PC-9 (cell line): ENCODE results near the gene OR56B1. TPM values are rescaled to one million over a fixed set of nuclear protein-coding genes. Genes with fewer than 3 reads are reported as not detected.
"Not testable (repeated sequence)": the region's sequence is repeated elsewhere in the genome, so short reads cannot be mapped to it uniquely, and the experiment has no call there.

ENCODE experiments used
- BruUV-seq: library from RNA; stranded (reverse); fragments of 400-500 nt; replicated peaks from 2 replicates; lab custom pipeline; 2021; lab: Mats Ljungman, UMichigan
- CTCF ChIA-PET: fragments of 300-600 bp; sonication (Branson Sonifier 250); formaldehyde crosslinking; loops from one replicate; lab custom pipeline; 2022; ENCODE audit warnings: antibody characterized with exemption; lab: Charles Lee
- POLR2A ChIA-PET: fragments of 300-600 bp; sonication (Branson Sonifier 250); formaldehyde crosslinking; loops from one replicate; lab custom pipeline; 2022; ENCODE audit warnings: antibody characterized with exemption; ENCODE audit not compliant: unreplicated experiment; lab: Charles Lee
- DNase-seq, 2 experiments: peaks; one replicate each; pipeline versions ENCODE4 v3.0.0 to v3.0.0-alpha.2; 2015 to 2022; ENCODE audit warnings: mixed read lengths in 1 of 2
- H2AFZ ChIP-seq: fragments of 200-600 bp; sonication (generic); 2 replicates; pipeline ENCODE4 v1.8.1; 2017; ENCODE audit warnings: antibody characterized with exemption
- H3F3A ChIP-seq: fragments of 200-600 bp; sonication (generic); 2 replicates; pipeline ENCODE4 v1.8.1; 2017; ENCODE audit warnings: antibody characterized with exemption, mild to moderate bottlenecking, low read depth; ENCODE audit not compliant: insufficient read depth
- H3K27ac ChIP-seq: fragments of 200-600 bp; sonication (generic); 2 replicates; pipeline ENCODE4 v1.6.1; 2016; ENCODE audit warnings: mixed run types
- H3K27me3 ChIP-seq: fragments of 200-600 bp; sonication (generic); 2 replicates; pipeline ENCODE4 v1.6.1; 2016; ENCODE audit warnings: low read depth, mixed run types; ENCODE audit not compliant: insufficient read depth
- H3K36me3 ChIP-seq: fragments of 200-600 bp; sonication (generic); 2 replicates; pipeline ENCODE4 v1.6.1; 2016; ENCODE audit warnings: low read depth, mixed run types
- H3K4me1 ChIP-seq: fragments of 200-600 bp; sonication (generic); replicated peaks from 2 replicates; pipeline ENCODE4 v1.6.1; 2016; ENCODE audit warnings: mixed run types; ENCODE audit not compliant: insufficient read depth
- H3K4me2 ChIP-seq: fragments of 200-600 bp; sonication (generic); 2 replicates; pipeline ENCODE4 v1.6.1; 2017; ENCODE audit warnings: mixed run types
- H3K4me3 ChIP-seq: fragments of 200-600 bp; sonication (generic); 2 replicates; pipeline ENCODE4 v1.6.1; 2016; ENCODE audit warnings: mixed run types
- H3K79me2 ChIP-seq: fragments of 200-600 bp; sonication (generic); 2 replicates; pipeline ENCODE4 v1.6.1; 2017; ENCODE audit warnings: low read depth, mixed run types
- H3K9me2 ChIP-seq: fragments of 200-600 bp; sonication (generic); 2 replicates; pipeline ENCODE4 v1.8.1; 2017; ENCODE audit warnings: mild to moderate bottlenecking; ENCODE audit not compliant: insufficient read depth
- H3K9me3 ChIP-seq: fragments of 200-600 bp; sonication (generic); 2 replicates; pipeline ENCODE4 v1.8.1; 2016; ENCODE audit warnings: low read depth; ENCODE audit not compliant: insufficient read depth
- H4K20me1 ChIP-seq: fragments of 200-600 bp; sonication (generic); 2 replicates; pipeline ENCODE4 v1.8.1; 2017; ENCODE audit not compliant: insufficient read depth
- CTCF ChIP-seq: fragments of 200-600 bp; sonication (generic); conservative IDR thresholded peaks from 2 replicates; pipeline ENCODE4 v1.6.1; 2017; ENCODE audit warnings: mixed run types, antibody characterized with exemption, mild to moderate bottlenecking, moderate library complexity
- EZH2 ChIP-seq: fragments of 200-600 bp; sonication (generic); IDR thresholded peaks from 2 replicates; pipeline ENCODE4 v1.8.0; 2017; ENCODE audit warnings: antibody characterized with exemption, low read depth
- intact Hi-C: fragments of 100-400 bp; cut with micrococcal nuclease; formaldehyde crosslinking; loops from one replicate; pipeline ENCODE4 v1.10.0; 2022; ENCODE audit not compliant: unreplicated experiment
- total RNA-seq: library from RNA; stranded (reverse); gene quantifications from 2 replicates; pipeline ENCODE4 v1.2.3, GENCODE V29; 2021

The OR56B1 gene
- total RNA-seq, 1 experiment from 2014 or later, result not detected

- H3K9me3 ChIP-seq, result no peaks in the 10 kb centered on the region
- H3K9me2 ChIP-seq, result no peaks in the 10 kb centered on the region
- no peaks in the 10 kb centered on the region for H3K27me3 ChIP-seq
- no peak overlapping the region for H3K27ac ChIP-seq
- no peak overlapping the region for H3K4me2 ChIP-seq
- no TSS peak for BruUV-seq
- no peaks in the 10 kb centered on the region for H3K36me3 ChIP-seq
- H4K20me1 ChIP-seq, result no peaks in the 10 kb centered on the region
- H3K4me1 ChIP-seq, result peaks cover 2% of the 10 kb centered on the region; the same call in 1 of the 2 replicates
- H3F3A ChIP-seq, result peaks cover 2% of the 10 kb centered on the region; the same call in 1 of the 2 replicates
- H2AFZ ChIP-seq, result no peak overlapping the region
- intact Hi-C loops, result no loop called here
- H3K4me3 ChIP-seq, result no peak overlapping the region
- H3K79me2 ChIP-seq, result no peaks in the 10 kb centered on the region
- no peak for TF ChIP-seq CTCF
- TF ChIP-seq EZH2, result no peak
- no peak for DNase-seq
- ChIA-PET CTCF (no interaction called here), POLR2A (no interaction called here)
Observed at GRCh38 chr11:5690216-5690615, 46.0 kb upstream of the OR56B1 start.

- no peak overlapping the region for H3K27ac ChIP-seq
- H3K79me2 ChIP-seq, result no peaks in the 10 kb centered on the region
- no peak for TF ChIP-seq EZH2
- no peak for TF ChIP-seq CTCF
- POLR2A ChIA-PET, result no interaction called here
- no peaks in the 10 kb centered on the region for H4K20me1 ChIP-seq
- intact Hi-C loops, result no loop called here
- no peaks in the 10 kb centered on the region for H3K4me1 ChIP-seq
- no peaks in the 10 kb centered on the region for H3F3A ChIP-seq
- H2AFZ ChIP-seq, result no peak overlapping the region
- no peak overlapping the region for H3K4me2 ChIP-seq
- H3K9me3 ChIP-seq, result no peaks in the 10 kb centered on the region
- CTCF ChIA-PET, result no interaction called here
- no peak overlapping the region for H3K4me3 ChIP-seq
- no peaks in the 10 kb centered on the region for H3K36me3 ChIP-seq
- no TSS peak for BruUV-seq
- H3K9me2 ChIP-seq, result no peaks in the 10 kb centered on the region
- DNase-seq, result no peak
- no peaks in the 10 kb centered on the region for H3K27me3 ChIP-seq
Observed at GRCh38 chr11:5690736-5691135, 45.5 kb upstream of the OR56B1 start.

GRCh38 chr11:5691238-5691963 lies 44.8 kb upstream of the OR56B1 start:
- H2AFZ ChIP-seq, H3K4me2 ChIP-seq, H3K27ac ChIP-seq, DNase-seq, intact Hi-C loops, H3F3A ChIP-seq, H3K27me3 ChIP-seq, H3K4me3 ChIP-seq, H3K9me2 ChIP-seq, H4K20me1 ChIP-seq, POLR2A ChIA-PET, H3K9me3 ChIP-seq, H3K4me1 ChIP-seq, H3K36me3 ChIP-seq, BruUV-seq, H3K79me2 ChIP-seq, CTCF ChIA-PET: not testable (repeated sequence)

GRCh38 chr11:5691964-5692361 lies 44.3 kb upstream of the OR56B1 start:
- no peak overlapping the region for H3K27ac ChIP-seq
- H3F3A ChIP-seq, result no peaks in the 10 kb centered on the region
- H3K9me3 ChIP-seq, result no peaks in the 10 kb centered on the region
- no peak overlapping the region for H3K4me2 ChIP-seq
- H2AFZ ChIP-seq, result no peak overlapping the region
- no peaks in the 10 kb centered on the region for H3K79me2 ChIP-seq
- H4K20me1 ChIP-seq, result no peaks in the 10 kb centered on the region
- intact Hi-C loops, result no loop called here
- H3K9me2 ChIP-seq, result no peaks in the 10 kb centered on the region
- BruUV-seq, result no TSS peak
- CTCF ChIA-PET, result no interaction called here
- no peak overlapping the region for H3K4me3 ChIP-seq
- H3K36me3 ChIP-seq, result no peaks in the 10 kb centered on the region
- TF ChIP-seq CTCF (no peak), EZH2 (no peak)
- DNase-seq, result no peak
- no peaks in the 10 kb centered on the region for H3K4me1 ChIP-seq
- POLR2A ChIA-PET, result no interaction called here
- H3K27me3 ChIP-seq, result no peaks in the 10 kb centered on the region
